Endodermal cell (in vitro differentiated cells): ENCODE results near the gene SELENON. TPM values are rescaled to one million over a fixed set of nuclear protein-coding genes. Genes with fewer than 3 reads are reported as not detected.

ENCODE experiments used
- DNase-seq: peaks from one replicate; pipeline ENCODE4 v3.0.0-alpha.2; 2017
- H3K27ac ChIP-seq: 2 replicates; pipeline ENCODE4 v1.5.1; 2013; ENCODE audit warnings: mild to moderate bottlenecking, low read depth, low read length, moderate library complexity
- H3K27me3 ChIP-seq: 2 replicates; pipeline ENCODE4 v1.6.1; 2013; ENCODE audit warnings: mild to moderate bottlenecking, low read length, moderate library complexity; ENCODE audit not compliant: insufficient read depth, control insufficient read depth, poor library complexity, severe bottlenecking
- H3K36me3 ChIP-seq: 2 replicates; pipeline ENCODE4 v1.7.0; 2013; ENCODE audit warnings: mild to moderate bottlenecking, low read length, moderate library complexity; ENCODE audit not compliant: control insufficient read depth, insufficient read depth
- H3K4me1 ChIP-seq: one replicate; pipeline ENCODE4 v1.7.0; 2013; ENCODE audit warnings: low read length; ENCODE audit not compliant: control insufficient read depth, insufficient read depth
- H3K4me3 ChIP-seq: 2 replicates; pipeline ENCODE4 v1.5.1; 2013; ENCODE audit warnings: mild to moderate bottlenecking, low read length, moderate library complexity
- H3K9ac ChIP-seq: 2 replicates; pipeline ENCODE4 v1.6.1; 2013; ENCODE audit warnings: mild to moderate bottlenecking, low read length, moderate library complexity; ENCODE audit not compliant: poor library complexity, severe bottlenecking; ENCODE audit errors: extremely low read depth
- H3K9me3 ChIP-seq: 2 replicates; pipeline ENCODE4 v1.6.1; 2013; ENCODE audit warnings: mild to moderate bottlenecking, low read length, moderate library complexity; ENCODE audit not compliant: control insufficient read depth
- H3K27ac Mint-ChIP-seq: 2 replicates; pipeline ENCODE4 v1.8.0; 2020; ENCODE audit warnings: mixed read lengths
- H3K27me3 Mint-ChIP-seq: 2 replicates; pipeline ENCODE4 v1.8.0; 2021; ENCODE audit warnings: mild to moderate bottlenecking, mixed read lengths; ENCODE audit not compliant: insufficient read depth
- H3K36me3 Mint-ChIP-seq: 2 replicates; pipeline ENCODE4 v1.8.0; 2020; ENCODE audit warnings: low read depth, mixed read lengths
- H3K4me1 Mint-ChIP-seq: 2 replicates; pipeline ENCODE4 v1.8.0; 2020; ENCODE audit warnings: mixed read lengths
- H3K4me3 Mint-ChIP-seq: 2 replicates; pipeline ENCODE4 v1.8.0; 2020; ENCODE audit warnings: mild to moderate bottlenecking, moderate library complexity, mixed read lengths
- H3K9me3 Mint-ChIP-seq: 2 replicates; pipeline ENCODE4 v1.8.0; 2020; ENCODE audit warnings: mild to moderate bottlenecking, mixed read lengths
- WGBS, 2 experiments: methylation state at CpG; one replicate each; pipeline versions ENCODE4 v1.1.5 to v1.1.7; 2013; ENCODE audit warnings: missing lambda C conversion rate in 2 of 2, mixed read lengths in 1 of 2; ENCODE audit not compliant: insufficient coverage in 1 of 2, insufficient read length in 1 of 2; 5-methylcytosine and 5-hydroxymethylcytosine counted together
- total RNA-seq, 2 donors: library from RNA; stranded (reverse); fragmentation: NEBNext Ultra II Directional in 1 of 2; extraction: Animal tissue kit (Norgen Biotek cat#: 25700) in 1 of 2; gene quantifications; 2 replicates in 1 of 2; 3 replicates in 1 of 2; pipeline ENCODE4 v1.2.1, GENCODE V29; 2021
- TF ChIP-seq, protein P1 (sequence below): fragments of 200-600 bp; sonication (generic); conservative IDR thresholded peaks from 2 replicates; pipeline ENCODE4 v1.5.0; 2021; ENCODE audit warnings: antibody characterized with exemption, mild to moderate bottlenecking

Gene SELENON
- total RNA-seq, 2 donors from 2014 or later = 91.2 to 93.3 TPM

DNA sequence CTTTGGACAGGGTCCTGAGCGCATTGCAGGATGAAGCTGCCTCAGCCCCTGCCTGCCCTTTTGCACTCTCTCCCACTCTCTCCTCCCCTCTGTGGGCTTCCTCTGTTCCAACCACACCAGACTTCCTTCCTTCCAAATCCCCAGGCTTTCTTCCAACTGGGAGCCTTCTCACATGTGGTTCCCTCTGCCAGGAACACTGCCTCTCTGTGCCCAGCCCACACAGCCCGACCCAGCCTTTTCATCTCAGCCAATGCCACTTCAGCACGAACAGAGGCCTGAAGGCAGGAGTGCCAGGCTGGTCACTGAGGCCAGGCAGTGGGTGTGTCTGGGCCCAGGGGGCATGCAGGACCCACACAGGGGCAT, 5.9 kb downstream of the SELENON start:
- H3K4me3 Mint-ChIP-seq = no peak overlapping the region
- H3K4me3 ChIP-seq = no peak overlapping the region
- no peaks in the 10 kb centered on the region for H3K27me3 ChIP-seq
- H3K27ac ChIP-seq = no peak overlapping the region
- H3K27me3 Mint-ChIP-seq = no peaks in the 10 kb centered on the region
- H3K9me3 Mint-ChIP-seq = no peaks in the 10 kb centered on the region
- H3K9ac ChIP-seq = no peak overlapping the region
- peaks cover 4% of the 10 kb centered on the region for H3K4me1 ChIP-seq
- H3K4me1 Mint-ChIP-seq = peaks cover 11% of the 10 kb centered on the region
- no peak overlapping the region for H3K27ac Mint-ChIP-seq
- peaks cover 18% of the 10 kb centered on the region for H3K36me3 ChIP-seq
- no peak for DNase-seq
- 88 to 100% methylated on average over 1 to 3 of the region's 3 CpGs for WGBS, 2 experiments
- peaks cover 17% of the 10 kb centered on the region for H3K36me3 Mint-ChIP-seq
- H3K9me3 ChIP-seq = no peaks in the 10 kb centered on the region
- TF ChIP-seq, protein P1, sequence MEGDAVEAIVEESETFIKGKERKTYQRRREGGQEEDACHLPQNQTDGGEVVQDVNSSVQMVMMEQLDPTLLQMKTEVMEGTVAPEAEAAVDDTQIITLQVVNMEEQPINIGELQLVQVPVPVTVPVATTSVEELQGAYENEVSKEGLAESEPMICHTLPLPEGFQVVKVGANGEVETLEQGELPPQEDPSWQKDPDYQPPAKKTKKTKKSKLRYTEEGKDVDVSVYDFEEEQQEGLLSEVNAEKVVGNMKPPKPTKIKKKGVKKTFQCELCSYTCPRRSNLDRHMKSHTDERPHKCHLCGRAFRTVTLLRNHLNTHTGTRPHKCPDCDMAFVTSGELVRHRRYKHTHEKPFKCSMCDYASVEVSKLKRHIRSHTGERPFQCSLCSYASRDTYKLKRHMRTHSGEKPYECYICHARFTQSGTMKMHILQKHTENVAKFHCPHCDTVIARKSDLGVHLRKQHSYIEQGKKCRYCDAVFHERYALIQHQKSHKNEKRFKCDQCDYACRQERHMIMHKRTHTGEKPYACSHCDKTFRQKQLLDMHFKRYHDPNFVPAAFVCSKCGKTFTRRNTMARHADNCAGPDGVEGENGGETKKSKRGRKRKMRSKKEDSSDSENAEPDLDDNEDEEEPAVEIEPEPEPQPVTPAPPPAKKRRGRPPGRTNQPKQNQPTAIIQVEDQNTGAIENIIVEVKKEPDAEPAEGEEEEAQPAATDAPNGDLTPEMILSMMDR = no peak

DNA sequence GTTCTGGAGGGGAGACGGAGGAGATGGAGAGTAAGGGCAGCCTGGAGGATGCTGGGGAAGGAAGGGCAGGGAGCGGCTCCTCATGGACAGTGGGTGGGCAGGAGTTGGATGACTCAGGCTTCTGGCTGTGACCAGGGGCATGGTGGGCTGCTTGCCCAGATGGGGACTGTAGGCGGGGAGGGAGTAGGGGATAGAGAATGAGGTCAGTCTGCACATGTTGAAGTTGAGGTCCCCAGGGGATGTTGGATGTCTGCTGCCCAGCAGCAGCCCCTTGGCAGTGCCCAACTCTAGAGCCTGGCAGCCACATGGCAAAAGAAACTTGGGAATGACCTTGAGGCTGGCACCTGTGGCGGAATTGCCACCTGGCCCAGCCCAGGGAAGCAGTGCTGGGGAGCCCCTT, 6.4 kb downstream of the SELENON start:
- H3K9ac ChIP-seq = no peak overlapping the region
- no peak for DNase-seq
- TF ChIP-seq, protein P1 = no peak
- H3K27me3 Mint-ChIP-seq = no peaks in the 10 kb centered on the region
- H3K4me1 Mint-ChIP-seq = peaks cover 10% of the 10 kb centered on the region
- peaks cover 21% of the 10 kb centered on the region for H3K36me3 Mint-ChIP-seq
- WGBS, 2 experiments = 93% methylated on average over 2 to 4 of the region's 4 CpGs
- H3K27ac Mint-ChIP-seq = no peak overlapping the region
- no peak overlapping the region for H3K4me3 Mint-ChIP-seq
- H3K4me3 ChIP-seq = no peak overlapping the region
- H3K27me3 ChIP-seq = no peaks in the 10 kb centered on the region
- H3K4me1 ChIP-seq = peaks cover 4% of the 10 kb centered on the region
- no peak overlapping the region for H3K27ac ChIP-seq
- H3K9me3 Mint-ChIP-seq = no peaks in the 10 kb centered on the region
- H3K9me3 ChIP-seq = no peaks in the 10 kb centered on the region
- H3K36me3 ChIP-seq = peaks cover 19% of the 10 kb centered on the region

DNA sequence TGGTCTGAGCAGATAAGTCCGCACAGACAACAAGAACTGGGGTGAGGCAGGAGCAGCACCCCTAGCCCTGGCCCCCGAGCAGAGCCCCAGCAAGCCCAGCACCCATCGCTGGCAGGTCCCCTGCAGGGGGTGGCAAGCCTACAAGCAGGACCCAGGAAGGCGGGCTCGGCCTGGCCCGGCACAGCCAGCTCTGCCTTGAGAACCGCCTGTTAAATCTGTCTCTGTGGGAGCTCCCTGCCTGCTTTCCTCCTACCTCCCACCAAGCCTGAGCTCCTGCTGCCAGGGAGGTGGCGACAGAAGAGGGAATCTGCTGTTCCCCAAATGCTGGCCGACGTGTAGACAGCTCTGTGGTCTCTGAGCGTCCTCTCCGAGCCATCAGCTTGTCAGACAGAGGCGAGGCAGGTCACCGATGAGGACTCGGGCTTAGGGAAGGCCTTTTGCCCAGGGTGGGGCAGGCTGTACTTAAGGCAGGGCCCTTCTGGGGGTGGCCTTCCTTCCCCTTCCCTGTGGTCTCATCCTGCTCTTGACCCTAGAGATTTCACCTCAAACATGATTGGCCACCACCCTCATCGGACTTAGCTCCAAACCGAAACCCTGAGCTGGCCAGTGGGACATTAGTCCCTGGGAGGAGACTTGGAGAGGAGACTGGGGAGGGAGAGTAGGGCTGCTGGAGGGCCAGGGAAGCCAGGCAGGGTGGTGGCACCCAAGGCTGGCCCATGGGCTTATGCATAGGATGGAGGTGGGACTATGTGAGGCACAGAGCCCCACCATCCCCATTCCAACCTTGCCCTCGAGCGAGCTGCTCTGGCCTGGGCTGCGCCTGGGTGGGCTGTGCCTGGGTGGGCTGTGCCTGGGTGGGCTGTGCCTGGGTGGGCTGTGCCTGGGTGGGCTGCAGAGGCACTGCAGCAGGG, 7.7 kb downstream of the SELENON start:
- H3K36me3 Mint-ChIP-seq = peaks cover 23% of the 10 kb centered on the region
- no peak overlapping the region for H3K27ac ChIP-seq
- peaks cover 24% of the 10 kb centered on the region for H3K36me3 ChIP-seq
- no peaks in the 10 kb centered on the region for H3K9me3 ChIP-seq
- WGBS, 2 experiments = 92 to 94% methylated on average over 9 to 19 of the region's 20 CpGs
- H3K4me3 ChIP-seq = no peak overlapping the region
- H3K27me3 ChIP-seq = no peaks in the 10 kb centered on the region
- no peak for DNase-seq
- H3K4me1 ChIP-seq = peaks cover 4% of the 10 kb centered on the region
- H3K9me3 Mint-ChIP-seq = no peaks in the 10 kb centered on the region
- H3K4me1 Mint-ChIP-seq = peaks cover 7% of the 10 kb centered on the region
- H3K27me3 Mint-ChIP-seq = no peaks in the 10 kb centered on the region
- no peak overlapping the region for H3K9ac ChIP-seq
- H3K4me3 Mint-ChIP-seq = no peak overlapping the region
- TF ChIP-seq, protein P1 = no peak
- no peak overlapping the region for H3K27ac Mint-ChIP-seq
